ENCODE data around the gene FKBP11.

The FKBP11 gene

DNA sequence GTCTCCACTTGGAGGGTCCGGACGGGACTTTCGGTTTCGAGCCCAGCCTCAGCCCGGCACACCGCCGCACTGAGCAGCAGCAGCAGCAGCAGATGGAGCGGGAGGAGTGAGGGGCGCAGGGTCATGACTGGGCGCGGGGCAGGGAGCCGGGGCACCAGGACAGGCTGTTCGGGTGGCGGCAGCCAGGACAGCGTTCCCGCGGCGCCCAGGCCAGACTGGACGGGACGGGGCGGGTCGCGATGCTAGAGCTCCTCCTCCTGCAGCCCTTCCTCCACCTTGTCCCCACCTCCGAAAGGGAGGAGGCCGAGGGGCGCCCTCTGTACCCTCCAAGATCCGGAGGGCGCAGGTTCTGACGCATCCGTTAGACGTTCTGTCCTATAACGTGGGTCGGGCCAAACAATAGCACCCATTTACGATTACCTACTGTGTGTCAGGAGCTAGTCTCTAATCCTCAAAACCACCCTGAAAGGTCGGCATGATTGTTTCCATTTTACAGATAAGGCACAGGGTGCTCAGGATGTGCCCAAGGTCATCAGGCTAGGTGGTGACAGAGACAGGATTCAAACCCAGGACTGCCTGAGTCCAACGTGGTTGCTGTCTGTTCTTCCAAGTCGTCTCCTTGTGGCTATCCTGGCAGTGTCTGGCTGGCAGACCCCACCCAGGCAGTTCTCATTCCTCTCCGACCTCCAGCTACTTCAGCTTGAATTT lies at the start of gene FKBP11:
TSS of gene FKBP11 (minus strand) at position 189 of the 708 bp plus-strand sequence. CDS start at position 125, 64 bp downstream.
- DNase-seq = no peak

DNA sequence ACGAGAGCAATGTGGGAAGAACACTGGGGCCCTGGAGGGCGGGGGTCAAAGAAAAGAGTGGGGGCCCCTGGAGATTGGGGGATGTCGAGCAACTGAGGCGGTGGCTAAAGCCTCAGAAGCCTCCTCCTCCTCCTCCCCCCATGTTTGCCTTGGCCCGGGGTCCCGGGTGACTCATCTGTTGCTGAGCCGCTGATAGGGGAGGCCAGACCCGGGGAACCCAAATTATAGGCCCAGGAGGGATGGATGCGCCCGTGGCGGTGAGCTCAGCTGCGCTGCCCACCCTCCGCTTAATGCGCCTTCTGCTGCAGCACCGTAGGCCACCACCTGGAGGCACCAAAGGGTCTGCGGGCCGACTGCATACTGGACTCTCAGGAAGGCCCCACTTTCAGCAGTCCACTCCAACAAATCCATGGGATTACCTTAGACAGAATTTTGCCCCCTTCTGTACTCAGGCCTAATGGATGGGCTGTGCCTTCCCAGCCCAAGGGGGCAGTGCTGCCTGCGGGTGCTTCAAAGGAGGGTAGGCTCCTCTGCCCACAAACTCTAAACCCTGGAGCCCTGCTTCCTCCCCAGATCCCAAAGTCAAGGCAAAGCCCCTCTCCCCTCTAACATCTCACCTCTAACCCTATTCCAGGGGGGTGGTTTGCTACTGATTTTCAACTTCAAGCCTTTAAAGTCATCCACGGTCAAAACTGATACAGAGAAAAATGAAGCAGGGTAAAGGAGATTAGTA lies 48.8 kb upstream of the FKBP11 start:
- no peak for DNase-seq

DNA sequence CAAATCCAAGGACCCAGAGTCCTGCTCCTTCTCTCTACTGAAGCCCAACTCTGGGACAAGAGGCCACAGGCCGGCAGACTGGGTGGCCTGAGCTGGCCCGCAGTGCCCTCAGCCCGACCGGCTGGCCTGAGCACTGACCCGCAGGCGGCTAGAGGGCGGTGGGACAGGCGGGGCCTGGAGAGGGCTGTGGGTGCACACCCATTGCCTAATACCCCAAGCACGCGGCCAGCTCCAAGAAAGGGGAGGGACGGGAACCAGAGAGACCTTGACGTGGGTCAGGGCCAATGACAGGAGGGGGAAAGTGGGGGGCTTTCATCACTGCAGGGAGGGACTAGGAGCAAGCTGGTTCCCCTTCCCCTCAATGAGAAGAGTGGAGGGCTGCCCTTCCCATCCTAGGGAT lies 48.2 kb upstream of the FKBP11 start:
- DNase-seq = no peak

DNA sequence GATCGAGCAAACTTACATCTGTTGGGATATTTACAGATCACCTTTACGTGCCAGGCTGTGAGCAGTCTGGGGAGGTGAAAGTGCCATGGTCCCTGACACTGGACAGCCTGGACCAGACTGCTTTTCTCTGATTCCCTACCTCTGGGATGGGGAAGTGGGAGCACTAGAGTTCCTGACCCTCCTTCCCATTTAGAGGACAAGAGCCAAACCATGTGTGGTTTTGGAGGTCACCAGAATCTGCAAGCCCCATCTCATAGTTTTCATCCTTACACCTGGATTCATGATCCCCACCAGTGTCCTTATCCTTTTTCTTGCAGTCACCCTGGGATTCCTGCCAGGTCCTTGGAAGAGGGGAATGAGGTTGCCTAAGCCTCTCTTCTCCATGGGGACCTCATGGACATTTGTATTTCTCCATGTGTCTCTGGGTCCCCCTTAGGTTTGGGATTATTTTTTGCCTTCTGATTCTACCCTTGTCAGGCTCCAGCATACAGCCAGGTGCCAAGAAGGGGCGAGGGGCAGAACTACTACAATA lies 47.7 kb upstream of the FKBP11 start:
- no peak for DNase-seq

DNA sequence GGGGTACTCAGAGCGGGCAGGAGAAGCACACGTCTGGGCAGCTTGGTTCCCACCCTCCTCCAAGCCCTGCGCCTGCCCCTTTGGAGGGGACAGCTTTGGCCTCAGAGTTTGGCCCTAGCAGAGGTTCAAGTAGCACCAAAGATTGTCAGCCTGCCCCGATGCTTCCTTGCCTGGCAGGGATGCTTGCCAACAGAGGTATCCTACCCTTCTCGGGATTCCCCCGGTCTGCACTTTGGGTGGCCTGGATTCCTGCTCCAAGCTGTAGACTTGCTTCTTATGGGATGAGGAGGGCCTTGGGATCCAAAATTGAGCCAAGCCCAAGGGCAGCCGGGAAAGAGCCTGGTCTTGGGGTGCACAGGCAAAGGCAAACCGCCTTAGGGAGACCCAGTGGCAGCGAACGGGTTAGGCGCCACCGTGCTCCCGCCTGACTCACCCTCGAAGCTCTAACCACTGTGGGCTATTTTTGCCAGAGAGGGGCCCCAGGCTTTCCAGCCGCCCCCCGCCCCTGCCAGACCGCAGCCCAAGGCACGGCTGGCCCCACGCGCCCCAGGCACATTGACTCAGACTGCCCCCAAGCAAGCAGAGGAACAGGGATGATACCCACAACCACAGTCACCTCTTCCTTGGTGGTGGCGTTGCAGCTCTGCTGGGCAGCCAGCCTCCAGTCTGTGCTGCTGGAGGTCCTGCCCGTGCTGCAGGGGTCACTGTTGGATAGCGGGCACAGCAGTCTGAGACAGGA lies 47.1 kb upstream of the FKBP11 start:
- no peak for DNase-seq

DNA sequence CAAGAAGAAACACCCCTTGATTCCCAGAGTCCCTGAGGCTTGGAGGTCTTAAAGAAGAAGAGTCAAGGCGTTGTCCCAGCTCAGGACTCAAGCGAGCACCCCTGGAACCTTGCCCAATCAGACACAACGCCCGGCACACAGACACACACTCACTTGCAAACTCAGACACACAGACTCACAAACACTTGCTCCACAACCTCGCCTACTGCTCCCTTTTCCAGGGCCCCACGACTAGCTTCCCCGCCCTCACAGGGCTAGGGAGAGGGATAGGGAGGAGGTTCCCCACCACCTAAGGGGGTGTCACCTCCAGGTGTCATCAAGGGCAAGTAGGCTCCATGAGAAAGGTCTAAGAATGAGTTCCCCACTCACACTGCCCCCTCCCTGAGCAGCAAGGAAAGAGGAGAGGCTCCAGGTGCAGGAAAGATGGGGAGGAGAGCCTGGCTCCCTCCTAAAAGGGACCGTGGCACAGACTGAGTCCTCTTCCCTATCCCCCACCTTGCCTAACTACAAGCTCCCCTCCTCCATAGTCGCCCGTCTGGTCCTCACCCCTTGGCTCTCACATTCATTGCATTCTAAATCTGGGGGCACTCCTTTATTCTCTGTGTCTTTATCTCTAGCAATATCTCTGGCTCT lies 45.5 kb upstream of the FKBP11 start:
- no peak for DNase-seq

DNA sequence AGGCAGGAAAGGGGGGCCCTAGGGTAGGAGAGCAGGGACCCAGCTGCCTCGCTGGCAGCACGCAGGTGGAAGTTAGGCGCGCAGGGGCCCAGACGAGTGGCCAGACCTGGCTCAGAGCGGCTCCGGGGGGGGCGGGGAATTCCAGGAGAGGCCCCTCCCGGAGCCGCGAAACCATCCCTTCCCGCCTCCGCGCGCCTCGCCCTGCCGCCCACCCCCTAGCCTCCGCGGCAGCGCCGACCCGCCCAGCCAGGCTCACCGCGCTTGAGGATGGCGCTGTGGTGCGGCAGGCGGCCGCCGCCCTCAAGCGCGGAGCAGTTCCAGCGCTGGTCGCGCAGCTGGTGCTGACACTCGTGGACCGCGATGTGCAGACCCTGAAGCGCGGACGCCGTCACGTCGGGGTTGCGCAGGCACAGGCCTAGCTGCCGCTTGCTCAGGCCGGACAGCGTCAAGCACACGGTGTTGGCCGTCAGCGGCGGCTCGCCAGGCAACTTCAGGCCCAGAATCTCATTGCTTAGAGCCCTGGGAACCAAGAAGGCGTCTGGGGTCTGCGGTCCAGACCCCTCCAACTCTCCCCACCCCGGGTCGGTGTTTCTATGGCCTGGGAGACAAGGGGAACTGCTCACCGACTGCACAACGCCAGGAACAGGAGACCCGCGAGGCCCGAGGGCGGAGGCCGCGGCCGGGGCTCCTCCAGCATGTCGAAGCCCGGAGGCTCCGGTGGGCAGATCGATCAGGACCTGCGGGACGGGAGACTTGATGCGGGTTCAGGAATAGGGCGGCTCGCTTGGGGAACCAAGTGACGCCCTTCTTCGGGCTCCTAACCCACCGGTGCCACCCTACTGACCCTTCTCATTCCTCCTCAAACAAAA lies 44.8 kb upstream of the FKBP11 start:
- DNase-seq = no peak

DNA sequence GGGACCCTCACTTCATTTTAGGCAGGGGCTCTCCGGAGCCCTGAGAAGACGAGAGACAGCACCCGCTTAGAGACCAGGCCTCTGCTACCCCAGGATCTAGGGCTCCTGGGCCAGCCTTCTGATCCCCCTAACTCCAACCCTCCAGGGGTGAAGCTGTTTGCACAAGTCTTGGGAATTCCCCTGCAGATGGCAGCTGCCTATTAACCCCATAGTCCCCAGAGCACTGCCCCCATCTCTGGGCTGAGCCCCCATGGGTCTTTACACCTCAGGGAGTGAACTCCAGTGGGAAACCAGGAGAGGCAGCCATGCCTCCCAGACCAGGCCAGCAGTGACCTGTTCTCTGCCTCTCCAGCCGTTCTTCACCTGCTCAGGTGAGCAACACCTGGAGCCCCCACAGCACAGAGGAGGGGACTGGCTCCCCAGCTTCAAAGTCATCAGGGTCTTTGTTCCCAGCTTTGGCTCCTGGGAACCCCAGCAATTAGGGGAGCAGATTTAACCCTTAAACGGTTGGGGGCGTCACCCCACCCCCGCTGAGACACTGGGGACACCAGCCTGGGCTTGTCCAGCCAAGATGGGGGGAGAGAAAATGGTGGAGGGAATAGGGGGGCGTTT lies 44.0 kb upstream of the FKBP11 start:
- no peak for DNase-seq

DNA sequence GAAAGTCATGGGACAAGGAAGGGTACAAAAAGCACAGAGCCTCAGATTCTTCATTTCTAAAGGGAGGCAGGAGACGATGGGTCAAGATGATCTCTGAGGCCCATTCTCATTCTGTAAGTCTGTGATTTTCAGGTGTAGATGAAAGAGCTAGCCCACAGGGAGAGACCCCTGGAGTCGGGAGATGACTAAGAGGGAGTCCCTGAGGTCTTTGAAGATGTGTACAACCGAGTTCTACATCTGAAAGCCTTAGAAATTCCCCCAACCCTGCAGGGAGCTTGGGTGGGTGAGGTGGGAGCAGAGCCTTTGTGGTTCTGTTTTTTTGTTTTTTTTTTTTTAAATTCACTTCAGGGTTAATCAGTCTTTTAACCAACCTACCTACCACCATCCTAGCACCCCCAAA lies 43.2 kb upstream of the FKBP11 start:
- DNase-seq = no peak

DNA sequence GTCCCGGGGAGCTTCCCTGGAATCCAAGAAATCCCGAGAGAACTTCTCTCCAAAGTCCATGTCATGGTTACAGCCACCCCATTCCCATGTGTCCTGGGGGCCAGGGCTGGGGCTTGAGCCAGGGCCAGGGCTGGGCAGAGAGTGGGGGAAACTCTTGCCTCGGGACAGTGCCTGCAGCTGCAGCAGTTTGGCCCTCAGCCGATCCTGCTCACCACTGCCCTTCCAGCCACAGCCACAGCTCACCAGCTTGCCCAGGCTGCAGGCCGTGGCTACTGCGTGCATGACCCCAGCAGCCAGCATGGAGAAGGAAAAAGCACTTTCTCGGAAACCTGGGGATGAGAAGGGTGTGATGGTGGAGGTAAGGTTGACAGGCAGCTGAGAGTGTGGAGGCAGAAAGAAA lies 42.7 kb upstream of the FKBP11 start:
- no peak for DNase-seq

DNA sequence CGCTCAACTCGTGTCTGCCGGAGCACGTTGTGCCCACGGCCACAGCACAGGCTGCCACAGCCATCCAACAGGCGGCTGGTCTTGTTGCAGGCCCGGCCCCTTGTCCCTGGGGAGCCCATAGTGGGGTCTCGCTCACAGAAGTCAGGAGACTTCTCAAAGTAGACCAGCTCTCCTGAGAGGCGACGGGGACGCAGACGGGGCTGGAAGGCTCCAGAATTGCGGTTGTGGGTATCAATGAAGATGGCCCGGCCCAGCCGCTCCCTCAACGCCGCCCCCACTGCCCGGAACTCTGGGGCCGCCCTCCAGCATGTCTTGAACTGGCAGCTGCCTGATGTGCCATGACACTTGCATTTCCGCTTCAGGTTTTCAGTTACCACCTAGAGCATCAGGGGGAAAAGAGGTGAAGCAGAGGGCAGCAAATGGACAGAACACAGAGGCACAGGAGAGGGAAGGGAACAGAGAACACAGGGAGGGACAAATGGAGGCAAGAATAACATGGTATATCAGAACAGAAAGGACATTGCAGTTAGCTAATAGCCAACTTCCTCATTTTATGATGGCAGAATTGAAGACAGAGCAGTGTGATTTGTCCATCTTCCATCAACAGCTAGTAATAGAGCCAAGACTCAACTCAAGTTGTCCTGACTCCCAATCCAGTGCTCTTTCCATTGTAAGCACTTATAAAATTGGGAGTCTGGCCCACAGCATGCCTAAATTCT lies 41.0 kb upstream of the FKBP11 start:
- no peak for DNase-seq

DNA sequence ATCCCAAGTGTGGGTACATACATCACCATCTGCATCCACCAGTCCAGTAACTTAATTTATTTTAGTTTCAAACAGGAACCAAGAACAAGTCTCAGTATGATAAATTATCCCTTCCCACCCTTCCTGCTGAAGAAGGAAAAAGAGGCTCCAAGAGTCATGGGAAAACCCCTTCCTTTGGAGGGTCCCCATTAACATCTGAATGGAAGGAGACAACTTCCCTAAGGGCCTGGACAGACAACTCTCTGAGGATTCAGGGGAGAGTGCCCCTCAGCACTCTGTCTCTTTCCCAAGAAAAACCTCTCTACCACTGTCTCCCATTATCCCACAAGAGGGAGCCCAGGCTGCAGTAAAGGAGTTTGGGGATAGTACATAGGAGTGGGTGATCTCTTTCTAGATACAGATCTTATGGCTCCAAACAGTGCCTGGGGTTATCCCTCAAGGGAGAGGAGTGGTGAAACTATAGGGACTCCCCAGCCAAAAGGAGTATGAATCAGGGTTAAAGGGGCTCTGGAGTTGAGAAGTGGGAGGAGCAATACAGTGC lies 40.1 kb upstream of the FKBP11 start:
- DNase-seq = no peak

DNA sequence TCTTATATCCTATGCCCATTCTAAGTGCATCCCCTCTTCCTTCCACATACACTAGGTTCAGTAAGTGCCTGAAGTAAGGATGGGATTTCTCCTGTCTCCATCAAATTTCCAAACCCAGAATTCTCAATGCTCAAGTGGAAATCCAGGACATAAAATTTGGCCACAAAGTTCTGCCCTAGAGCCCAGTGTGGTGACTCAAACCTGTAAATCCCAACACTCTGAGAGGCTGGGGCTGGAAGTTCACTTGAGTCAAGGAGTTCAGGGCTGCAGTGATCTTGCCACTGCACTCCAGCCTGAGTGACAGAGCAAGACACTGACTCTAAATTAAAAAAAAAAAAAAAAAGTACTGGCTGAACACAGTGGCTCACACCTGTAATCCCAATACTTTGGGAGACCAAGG lies 36.5 kb upstream of the FKBP11 start:
- DNase-seq = no peak

DNA sequence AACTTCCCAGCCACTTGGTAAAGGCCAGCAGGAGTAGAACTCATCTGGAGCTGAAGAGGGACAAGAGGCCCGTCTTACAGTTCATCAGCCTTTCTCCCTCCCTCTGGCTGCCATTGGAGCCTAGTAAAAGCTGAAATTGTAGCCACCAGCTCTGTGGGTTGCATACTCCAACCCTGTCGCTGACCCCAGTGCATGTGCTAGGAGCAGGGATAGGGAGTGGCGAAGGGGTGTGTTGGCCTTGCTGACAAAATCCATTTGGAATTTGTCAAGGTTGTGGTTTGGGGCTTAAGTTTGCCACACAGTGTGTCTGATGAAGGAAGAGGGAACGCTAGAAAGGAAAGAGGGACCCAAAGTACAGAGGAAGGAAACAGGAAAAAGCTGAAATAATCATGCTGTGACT lies 36.0 kb upstream of the FKBP11 start:
- DNase-seq = no peak

DNA sequence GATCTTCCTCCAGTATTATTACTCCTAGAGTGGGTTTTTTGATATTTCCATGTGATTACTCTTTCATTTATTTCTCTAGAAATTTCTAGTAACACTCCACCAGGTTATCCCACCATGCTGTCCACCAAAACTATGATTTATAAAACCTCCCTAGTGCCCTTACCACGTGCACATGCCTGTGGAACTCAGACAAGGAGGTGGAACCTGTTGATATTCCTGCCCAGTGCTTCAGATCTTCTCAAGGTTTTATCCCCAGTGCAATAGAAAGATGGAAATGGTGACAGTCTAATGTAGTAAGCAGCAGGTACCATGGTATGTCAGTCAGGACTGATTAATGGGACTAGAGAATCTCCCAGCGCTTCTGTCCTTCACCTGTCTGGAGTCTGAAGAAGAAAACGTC lies 35.5 kb upstream of the FKBP11 start:
- DNase-seq = no peak

DNA sequence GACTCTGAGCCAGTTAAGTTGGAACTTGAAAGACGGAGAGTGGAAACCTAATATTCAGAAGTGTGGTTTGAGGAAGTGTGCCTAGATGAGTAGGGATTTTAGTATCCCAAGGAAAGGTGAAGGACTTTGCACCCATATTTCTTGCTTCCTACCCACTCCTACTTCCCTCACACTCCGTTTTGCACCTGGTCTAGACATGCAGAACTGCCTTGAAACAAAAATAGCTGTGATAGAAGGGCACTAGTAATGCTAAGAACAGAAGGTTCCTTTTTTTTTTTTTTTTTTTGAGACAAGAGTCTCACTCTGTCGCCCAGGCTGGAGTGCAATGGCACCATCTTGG lies 32.7 kb upstream of the FKBP11 start:
- DNase-seq = no peak

DNA sequence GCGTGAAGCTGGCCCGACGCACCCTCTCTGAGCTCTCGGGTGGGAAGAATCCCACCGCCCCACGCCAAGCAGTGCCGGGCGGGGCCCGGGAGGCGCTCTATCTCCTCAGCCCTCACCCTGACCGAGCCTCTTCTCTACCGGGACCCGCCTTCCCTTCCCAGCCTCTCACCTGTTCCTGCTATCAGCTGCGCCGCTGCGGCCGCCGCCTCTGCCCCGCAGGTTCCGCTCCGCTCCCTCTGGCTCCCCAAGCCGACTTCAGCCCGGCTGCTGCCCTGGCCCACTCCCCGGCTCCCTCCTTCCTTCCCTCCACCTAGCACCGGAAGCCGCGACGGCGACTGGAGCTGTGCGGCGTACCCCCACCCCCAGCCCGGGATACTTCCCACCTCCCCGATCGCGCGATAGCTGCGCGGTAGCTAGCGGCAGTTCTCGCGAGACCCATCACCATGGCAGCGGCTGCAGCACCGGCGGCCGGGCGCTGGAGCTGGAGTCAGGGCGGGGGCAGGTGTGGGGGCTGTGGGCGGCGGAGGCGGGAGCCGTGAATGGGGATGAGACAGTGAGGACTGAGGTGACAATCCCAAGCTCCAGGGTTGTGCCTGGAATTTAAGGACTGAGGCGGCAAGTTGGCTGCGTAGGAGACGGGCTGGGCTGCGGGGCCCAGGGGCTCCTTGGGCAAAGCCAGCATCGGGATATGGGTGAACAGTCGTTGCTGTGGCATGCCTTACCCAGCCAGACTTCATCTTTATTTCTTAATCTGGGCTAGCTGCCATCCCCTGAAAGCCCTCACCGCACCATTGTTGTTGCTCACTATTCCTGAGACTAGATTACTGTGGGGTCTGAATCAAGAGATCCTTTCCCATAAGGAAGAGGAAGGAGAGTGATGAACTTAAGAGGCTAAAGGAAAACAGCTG lies 32.1 kb upstream of the FKBP11 start, which contains the start of gene ARF3:
TSS of gene ARF3 (minus strand) at position 347 of the 908 bp plus-strand sequence. CDS start 16,392 bp downstream, outside the sequence.
- peak; percentile 92 for DNase-seq

DNA sequence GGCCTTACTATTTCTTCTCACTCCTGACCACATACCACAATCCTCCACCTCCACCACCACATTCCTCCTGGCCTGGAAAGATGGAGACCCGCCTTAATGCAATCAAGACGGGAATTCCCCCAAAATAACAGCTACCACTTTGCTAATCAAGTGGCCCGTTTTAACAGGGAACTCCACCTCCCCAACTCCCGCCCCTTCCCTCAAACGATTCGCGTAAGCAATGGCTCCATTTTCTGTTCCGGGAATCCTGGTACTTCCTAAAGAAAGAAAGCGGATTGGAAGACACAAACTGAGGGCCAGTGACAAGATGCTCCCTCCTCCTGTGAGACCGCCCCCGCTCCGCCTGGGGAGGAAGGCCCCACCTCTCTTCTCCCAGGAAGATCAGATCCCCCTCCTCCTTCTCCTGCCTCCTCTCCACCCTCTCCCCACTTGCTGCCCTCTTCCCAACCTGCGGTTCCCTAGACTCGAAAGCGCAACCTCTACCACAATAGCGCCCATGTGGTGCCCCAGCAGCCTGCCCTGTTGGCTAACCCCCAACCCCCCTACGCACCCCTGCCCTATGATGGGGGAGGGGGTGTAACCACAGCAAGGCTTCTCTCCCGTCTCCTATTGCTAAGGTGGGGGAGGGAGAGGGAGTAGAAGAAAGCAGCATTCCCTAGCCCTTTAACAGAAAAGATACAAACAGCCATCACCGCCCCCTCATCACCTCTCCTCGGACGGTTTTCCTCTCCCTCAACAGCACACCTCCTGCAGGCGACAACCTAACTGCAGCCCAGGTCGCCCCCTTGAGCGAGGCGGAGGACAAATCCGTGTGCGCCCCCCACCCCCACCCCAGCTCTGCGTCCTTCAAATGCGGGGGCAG lies 31.2 kb upstream of the FKBP11 start:
- DNase-seq = peak; percentile 77
